ENCODE data around the gene SERP2.
"Not testable (repeated sequence)": the region's sequence is repeated elsewhere in the genome, so short reads cannot be mapped to it uniquely, and the experiment has no call there.

SERP2 gene

GRCh38 chr13:44373601-44374347, at the start of gene SERP2:
Gene SERP2 (plus strand): TSS chr13:44373824. CDS start chr13:44374026, 202 bp downstream.
- no peak for DNase-seq

GRCh38 chr13:44326961-44327360, 46.7 kb upstream of the SERP2 start:
- no peak for DNase-seq

- DNase-seq, result not testable (repeated sequence)
Measured at GRCh38 chr13:44329041-44329440, 44.6 kb upstream of the SERP2 start.

DNA sequence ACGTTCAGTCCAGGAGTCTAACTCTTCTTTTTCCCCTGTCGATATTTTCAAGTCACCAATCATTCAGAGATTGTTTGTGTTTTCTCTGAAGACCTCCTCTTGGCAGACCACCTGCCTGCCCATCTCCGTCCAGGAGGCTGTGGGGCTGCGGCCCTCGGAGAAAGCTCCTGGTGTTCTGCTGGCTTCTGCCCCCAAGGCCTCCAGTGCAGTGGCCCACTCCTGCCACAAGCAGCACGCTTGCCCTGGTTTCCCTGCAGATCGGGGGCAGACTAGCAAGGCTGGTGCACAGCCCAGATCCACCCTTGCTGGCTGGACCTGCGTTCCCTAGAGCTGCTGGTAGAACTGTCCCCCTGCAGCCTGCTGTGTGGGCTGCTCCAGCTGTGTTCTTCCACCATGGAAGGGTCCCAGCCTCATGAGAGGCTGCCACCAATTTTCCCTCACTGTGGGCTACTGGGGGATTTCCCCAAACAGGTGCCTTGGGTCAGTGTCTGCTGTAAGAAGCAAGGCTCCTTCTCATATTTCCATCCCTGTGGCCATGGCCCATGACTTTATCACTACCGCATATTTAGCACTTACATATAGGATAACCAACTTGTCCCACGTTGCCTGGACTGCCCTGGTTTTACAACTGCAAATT, 43.6 kb upstream of the SERP2 start:
- DNase-seq, result no peak

GRCh38 chr13:44331446-44331845, 42.2 kb upstream of the SERP2 start:
- no peak for DNase-seq

DNA sequence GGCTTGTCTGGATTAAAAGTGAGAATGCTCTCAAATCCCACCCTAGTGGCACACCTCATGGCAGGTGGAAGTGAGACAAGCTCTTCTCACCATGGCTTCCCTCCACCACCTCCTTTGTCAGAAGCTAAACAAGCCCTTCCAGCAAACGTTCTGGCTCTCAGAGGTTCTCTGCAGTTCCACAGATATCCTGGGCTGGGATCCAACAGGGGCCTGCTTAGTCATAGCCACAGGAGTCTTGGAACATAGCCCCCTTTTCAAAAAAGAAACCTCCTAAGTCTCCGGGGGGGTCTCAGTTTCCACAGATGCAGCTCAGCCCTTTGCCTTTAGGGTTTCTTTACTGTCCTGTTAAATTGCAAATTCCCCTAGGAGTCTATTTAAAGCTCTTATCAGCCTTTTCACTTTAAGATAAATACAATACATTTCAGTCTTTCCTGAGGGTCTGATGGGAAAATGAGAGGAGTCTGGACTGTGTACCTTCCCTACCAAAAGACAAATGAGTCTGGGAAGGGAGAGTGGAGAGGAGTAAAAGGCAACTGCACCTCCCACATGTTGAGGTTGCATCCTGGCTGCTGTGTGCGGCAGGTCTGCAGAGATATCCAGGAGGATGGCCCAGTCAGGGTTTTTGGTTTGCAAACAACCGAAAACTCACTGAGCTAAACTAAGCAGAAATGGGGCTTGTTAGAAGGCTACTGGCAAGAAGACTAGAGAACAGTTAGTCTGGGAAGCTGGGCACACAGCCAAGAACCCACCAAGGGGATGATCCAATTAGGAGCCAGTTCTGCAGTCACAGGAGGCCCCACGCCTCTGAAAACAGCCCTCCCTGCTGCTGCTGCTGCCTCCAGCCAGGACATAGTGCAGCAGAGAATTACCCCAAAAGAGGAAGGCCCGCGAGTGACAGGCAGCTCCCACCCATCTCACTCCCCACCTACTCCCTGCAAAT, 41.4 kb upstream of the SERP2 start:
- no peak for DNase-seq

DNA sequence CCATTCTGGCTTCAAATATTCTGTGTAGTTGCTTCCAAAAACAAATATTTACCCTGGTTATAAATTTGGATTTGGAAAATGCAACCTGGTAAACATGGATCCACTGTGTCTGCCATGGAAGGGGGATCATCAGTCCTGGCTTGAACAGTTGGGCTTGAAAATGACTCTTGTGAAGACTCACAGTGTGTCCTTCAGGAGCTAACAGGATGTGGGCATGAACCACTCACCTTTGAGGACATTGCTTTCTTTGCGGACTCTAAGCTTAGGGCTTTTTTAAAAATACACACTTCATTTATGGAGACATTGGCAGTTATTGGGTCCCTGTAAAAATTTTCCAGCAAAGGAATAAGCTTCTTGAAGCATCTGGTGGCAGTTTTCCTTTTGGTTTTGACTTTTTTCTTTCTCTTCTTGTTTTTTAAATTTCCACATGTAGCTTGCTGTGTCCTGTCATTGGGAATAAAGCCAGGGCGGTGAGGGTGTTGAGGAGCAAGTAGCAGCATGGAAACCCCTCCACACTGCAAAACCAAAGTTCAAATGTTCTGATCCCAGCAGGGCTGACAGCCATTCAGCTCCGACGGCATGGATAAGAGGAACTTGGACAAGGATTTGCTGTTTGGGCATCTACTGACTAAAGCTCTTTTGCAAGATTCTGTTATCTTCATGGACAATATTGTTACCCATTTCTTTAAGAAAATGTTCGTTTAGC, 39.5 kb upstream of the SERP2 start:
- no peak for DNase-seq

- no peak for DNase-seq
Measured at GRCh38 chr13:44334751-44335150, 38.9 kb upstream of the SERP2 start.

DNA sequence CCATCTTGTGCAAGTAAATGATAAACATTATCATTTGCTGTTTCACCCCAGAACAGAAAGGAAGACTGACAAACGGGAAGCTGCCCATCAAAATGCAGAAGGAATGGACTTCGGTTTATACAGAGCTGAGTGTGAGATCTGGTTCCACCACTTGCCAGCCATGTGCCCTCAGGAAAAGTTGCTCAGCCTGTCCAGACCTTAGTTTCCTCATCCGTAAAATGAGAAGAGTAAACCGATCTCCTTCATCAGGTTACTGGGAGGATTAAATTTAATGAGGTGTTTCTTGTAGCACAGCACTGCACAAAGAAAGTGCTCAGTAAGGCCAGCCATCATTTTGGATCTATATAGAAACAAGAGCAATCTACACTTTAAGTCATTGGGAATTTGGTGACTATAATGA, 36.7 kb upstream of the SERP2 start:
- no peak for DNase-seq

DNA sequence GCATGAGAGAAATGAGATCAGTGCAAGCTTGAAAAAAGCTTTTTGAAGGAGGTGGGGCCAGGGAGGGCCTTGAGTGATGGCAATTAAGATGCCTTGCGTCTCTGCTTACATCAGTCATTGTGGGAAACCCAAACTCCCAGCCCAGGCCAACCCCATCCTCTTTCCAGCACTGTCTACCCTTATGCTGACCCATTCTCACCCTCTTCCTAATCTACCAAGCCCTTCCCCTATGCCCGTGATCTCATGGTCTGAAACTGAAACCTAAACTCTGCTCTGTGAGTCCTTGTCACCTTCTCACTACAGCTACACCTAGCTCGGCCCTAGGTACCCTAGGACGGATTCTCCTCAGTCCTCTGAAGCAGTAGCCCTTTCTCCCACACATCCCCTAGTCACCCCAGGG, 36.0 kb upstream of the SERP2 start:
- DNase-seq, result no peak

- DNase-seq, result no peak
Measured at GRCh38 chr13:44340508-44340907, 33.1 kb upstream of the SERP2 start.

- DNase-seq, result no peak
Measured at GRCh38 chr13:44342741-44343140, 30.9 kb upstream of the SERP2 start.

DNA sequence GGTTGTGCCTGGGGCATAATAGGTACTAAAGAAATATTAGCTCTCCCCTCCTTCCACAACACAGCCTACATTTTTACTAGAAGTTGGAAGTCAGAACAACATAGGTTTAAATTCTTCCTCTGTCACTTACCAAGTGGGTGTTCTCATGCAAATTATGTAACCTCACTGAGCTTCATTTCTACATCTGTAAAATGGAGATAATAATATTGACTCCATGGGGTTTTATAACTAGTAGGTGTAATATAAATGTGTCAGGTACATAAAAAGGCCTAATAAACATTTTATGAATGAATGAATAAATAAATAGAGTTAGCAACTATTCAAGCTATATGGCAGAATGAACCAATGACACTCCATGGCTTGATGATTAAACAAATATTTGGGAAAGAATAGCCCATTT, 27.1 kb upstream of the SERP2 start:
- DNase-seq, result no peak

- DNase-seq, result no peak
Measured at GRCh38 chr13:44347301-44347700, 26.3 kb upstream of the SERP2 start.

DNA sequence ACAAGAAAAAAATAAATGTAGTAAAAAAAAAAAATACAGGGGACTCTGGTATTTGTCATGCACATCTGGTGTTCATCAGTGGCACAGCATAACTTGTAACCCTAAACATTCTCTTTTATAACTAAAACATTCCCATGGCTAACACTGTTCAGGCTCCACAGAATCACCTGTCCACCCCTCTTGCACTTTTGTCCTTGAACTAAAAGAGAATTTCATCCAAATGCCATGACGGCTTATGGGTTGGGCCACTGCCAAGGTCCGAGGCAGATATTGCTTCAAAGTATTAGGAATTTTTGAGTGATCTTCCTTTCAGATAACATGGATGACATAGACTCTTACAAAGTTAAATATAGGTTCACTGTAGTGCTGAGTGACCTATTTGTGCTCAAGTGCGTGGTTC, 25.7 kb upstream of the SERP2 start:
- DNase-seq, result no peak

GRCh38 chr13:44350775-44351504, 22.7 kb upstream of the SERP2 start:
- no peak for DNase-seq

DNA sequence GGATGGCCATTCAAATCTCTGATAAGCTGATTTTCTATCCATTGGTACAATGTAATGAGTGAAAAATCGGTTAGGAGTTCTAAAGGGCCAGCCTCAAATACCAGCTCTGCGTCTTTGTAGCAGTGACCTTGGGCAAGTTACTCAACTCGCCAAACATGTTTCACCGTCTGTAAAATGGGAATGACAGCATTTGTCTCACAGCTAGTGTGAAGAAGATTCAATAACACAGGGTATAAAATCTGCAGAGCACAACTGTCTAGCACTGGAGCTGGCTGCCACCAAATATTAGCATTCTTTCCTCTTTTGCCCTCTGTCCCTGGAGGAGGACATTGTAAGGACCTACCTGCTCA, 22.1 kb upstream of the SERP2 start:
- DNase-seq, result no peak

DNA sequence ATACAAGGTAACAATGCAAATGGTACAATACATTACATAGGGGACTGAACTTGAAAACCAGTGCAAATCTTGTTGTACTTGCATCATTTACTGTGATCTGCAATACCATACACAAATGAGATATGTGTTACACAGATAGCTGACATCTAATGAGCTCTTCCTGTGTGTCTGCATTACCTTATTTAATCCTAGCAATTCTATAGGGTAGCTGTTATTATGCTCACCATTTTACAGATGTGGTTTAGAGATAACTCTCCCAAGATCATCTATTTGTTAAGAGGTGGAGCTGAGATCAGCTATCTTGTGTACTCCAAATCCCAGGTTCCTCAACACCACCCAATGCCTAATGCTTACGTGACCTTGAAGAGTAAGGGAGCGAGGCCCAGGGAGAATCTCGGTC, 21.4 kb upstream of the SERP2 start:
- DNase-seq, result no peak

DNA sequence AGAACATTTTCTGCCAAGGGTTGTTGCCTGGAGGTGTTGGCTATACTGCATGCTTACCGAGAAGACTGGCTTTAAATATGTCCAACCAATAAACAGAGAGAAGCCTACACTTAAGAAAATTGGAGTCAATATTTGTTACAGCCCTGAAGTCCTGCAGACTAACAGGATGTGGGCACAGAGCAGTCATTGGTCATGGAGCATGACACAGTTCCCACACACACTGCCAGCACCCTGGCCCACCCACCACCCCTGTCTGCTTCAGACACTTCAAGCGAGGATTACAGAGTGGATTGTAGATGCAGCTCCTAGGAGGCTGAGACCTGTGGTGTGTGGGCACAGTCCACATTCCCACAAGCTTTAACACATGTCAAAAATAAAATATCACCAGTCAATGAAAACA, 21.0 kb upstream of the SERP2 start:
- no peak for DNase-seq

- DNase-seq, result no peak
Measured at GRCh38 chr13:44354331-44354730, 19.3 kb upstream of the SERP2 start.

GRCh38 chr13:44354884-44355283, 18.7 kb upstream of the SERP2 start:
- no peak for DNase-seq

DNA sequence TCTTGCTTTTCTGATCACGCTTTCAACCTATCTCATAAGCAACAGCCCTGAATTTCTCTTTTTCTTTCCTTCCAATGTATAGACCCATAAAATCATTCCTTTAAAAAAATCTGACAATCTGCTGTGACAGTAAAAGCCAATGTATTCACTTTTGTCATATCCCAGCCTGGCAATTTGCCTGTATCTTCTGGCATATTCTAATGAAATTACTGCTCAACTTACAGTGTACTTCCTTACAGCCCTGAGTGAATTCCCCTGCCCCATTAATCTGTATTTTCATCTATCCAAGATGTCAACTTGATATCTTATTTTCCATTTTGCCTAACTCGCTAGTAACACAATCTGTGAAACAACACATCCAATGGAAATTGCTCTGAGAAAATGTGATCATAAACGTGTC, 18.0 kb upstream of the SERP2 start:
- no peak for DNase-seq
